KMS-11 (cell line): ENCODE data around the gene NCF2.

ENCODE experiments used
- H2AFZ ChIP-seq: fragments of 200-600 bp; sonication (generic); 2 replicates; pipeline ENCODE4 v1.6.1; 2016; ENCODE audit warnings: antibody characterized with exemption, mixed run types, low read depth
- H3K27ac ChIP-seq: fragments of 200-600 bp; sonication (generic); 2 replicates; pipeline ENCODE4 v1.6.1; 2016; ENCODE audit warnings: mild to moderate bottlenecking, mixed run types
- H3K27me3 ChIP-seq: fragments of 200-600 bp; sonication (generic); 2 replicates; pipeline ENCODE4 v1.6.1; 2017; ENCODE audit warnings: mild to moderate bottlenecking, low read depth, mixed run types, moderate library complexity; ENCODE audit not compliant: insufficient read depth
- H3K36me3 ChIP-seq: fragments of 200-600 bp; sonication (generic); 2 replicates; pipeline ENCODE4 v1.6.1; 2017; ENCODE audit warnings: mild to moderate bottlenecking, mixed run types; ENCODE audit not compliant: insufficient read depth
- H3K4me1 ChIP-seq: fragments of 200-600 bp; sonication (generic); 2 replicates; pipeline ENCODE4 v1.6.1; 2016; ENCODE audit warnings: mild to moderate bottlenecking, low read depth, mixed run types; ENCODE audit not compliant: poor library complexity, severe bottlenecking
- H3K4me2 ChIP-seq: fragments of 200-600 bp; sonication (generic); 2 replicates; pipeline ENCODE4 v1.7.0; 2016; ENCODE audit warnings: mild to moderate bottlenecking, mixed run types
- H3K4me3 ChIP-seq: fragments of 200-600 bp; sonication (generic); IDR thresholded peaks from 2 replicates; pipeline ENCODE4 v1.6.1; 2017; ENCODE audit warnings: low read depth, low read length, mixed read lengths; ENCODE audit not compliant: insufficient read depth
- H3K79me2 ChIP-seq: fragments of 200-600 bp; sonication (generic); 2 replicates; pipeline ENCODE4 v1.6.1; 2016; ENCODE audit warnings: low read depth, mixed run types; ENCODE audit not compliant: insufficient read depth
- H3K9ac ChIP-seq: fragments of 200-600 bp; sonication (generic); 2 replicates; pipeline ENCODE4 v1.6.1; 2016; ENCODE audit warnings: mild to moderate bottlenecking, mixed run types
- H4K20me1 ChIP-seq: fragments of 200-600 bp; sonication (generic); 2 replicates; pipeline ENCODE4 v1.6.1; 2016; ENCODE audit warnings: mild to moderate bottlenecking, mixed run types; ENCODE audit not compliant: insufficient read depth
- CTCF ChIP-seq: fragments of 200-600 bp; sonication (generic); conservative IDR thresholded peaks from 2 replicates; pipeline ENCODE4 v1.6.1; 2017; ENCODE audit warnings: low read depth, mild to moderate bottlenecking, antibody characterized with exemption, low read length, moderate library complexity, mixed read lengths

The NCF2 gene

GRCh38 chr1:183607322-183607980 is 17.2 kb upstream of the NCF2 start:
- Histone ChIP-seq H3K4me1 (no peaks in the 10 kb centered on the region), H3K9ac (no peak overlapping the region), H3K27me3 (no peaks in the 10 kb centered on the region), H3K27ac (no peak overlapping the region), H3K36me3 (no peaks in the 10 kb centered on the region), H3K4me2 (no peak overlapping the region), H3K4me3 (no peak overlapping the region), H2AFZ (no peak overlapping the region), H3K79me2 (no peaks in the 10 kb centered on the region), H4K20me1 (no peaks in the 10 kb centered on the region)
- TF ChIP-seq CTCF = no peak

GRCh38 chr1:183605904-183606303 is 15.6 kb upstream of the NCF2 start:
- Histone ChIP-seq H3K9ac (no peak overlapping the region), H3K4me2 (no peak overlapping the region), H3K27me3 (no peaks in the 10 kb centered on the region), H4K20me1 (no peaks in the 10 kb centered on the region), H3K79me2 (no peaks in the 10 kb centered on the region), H2AFZ (no peak overlapping the region), H3K27ac (no peak overlapping the region), H3K36me3 (no peaks in the 10 kb centered on the region), H3K4me3 (no peak overlapping the region), H3K4me1 (no peaks in the 10 kb centered on the region)
- no peak for TF ChIP-seq CTCF

GRCh38 chr1:183604815-183605214 is 14.6 kb upstream of the NCF2 start:
- no peaks in the 10 kb centered on the region for H4K20me1 ChIP-seq
- no peaks in the 10 kb centered on the region for H3K36me3 ChIP-seq
- no peaks in the 10 kb centered on the region for H3K27me3 ChIP-seq
- H3K9ac ChIP-seq = no peak overlapping the region
- H2AFZ ChIP-seq = no peak overlapping the region
- no peak overlapping the region for H3K4me3 ChIP-seq
- TF ChIP-seq CTCF = no peak
- no peaks in the 10 kb centered on the region for H3K79me2 ChIP-seq
- H3K4me1 ChIP-seq = no peaks in the 10 kb centered on the region
- no peak overlapping the region for H3K27ac ChIP-seq
- no peak overlapping the region for H3K4me2 ChIP-seq

- H3K27me3 ChIP-seq = no peaks in the 10 kb centered on the region
- H3K27ac ChIP-seq = no peak overlapping the region
- H3K4me3 ChIP-seq = no peak overlapping the region
- no peak overlapping the region for H3K4me2 ChIP-seq
- H2AFZ ChIP-seq = no peak overlapping the region
- H3K9ac ChIP-seq = no peak overlapping the region
- TF ChIP-seq CTCF = no peak
- H3K36me3 ChIP-seq = no peaks in the 10 kb centered on the region
- no peaks in the 10 kb centered on the region for H3K4me1 ChIP-seq
- H3K79me2 ChIP-seq = no peaks in the 10 kb centered on the region
- H4K20me1 ChIP-seq = no peaks in the 10 kb centered on the region
Measured at GRCh38 chr1:183604038-183604808, 14.0 kb upstream of the NCF2 start.
